CD4-positive, alpha-beta T cell treated with Interferon gamma for 1 hour (primary cell): ENCODE data around the gene ATM.
"Not testable (repeated sequence)": the region's sequence is repeated elsewhere in the genome, so short reads cannot be mapped to it uniquely, and the experiment has no call there.

Experiments used
- DNase-seq: peaks from one replicate; pipeline ENCODE4 v3.0.0-alpha.2; 2020

The ATM gene

DNA sequence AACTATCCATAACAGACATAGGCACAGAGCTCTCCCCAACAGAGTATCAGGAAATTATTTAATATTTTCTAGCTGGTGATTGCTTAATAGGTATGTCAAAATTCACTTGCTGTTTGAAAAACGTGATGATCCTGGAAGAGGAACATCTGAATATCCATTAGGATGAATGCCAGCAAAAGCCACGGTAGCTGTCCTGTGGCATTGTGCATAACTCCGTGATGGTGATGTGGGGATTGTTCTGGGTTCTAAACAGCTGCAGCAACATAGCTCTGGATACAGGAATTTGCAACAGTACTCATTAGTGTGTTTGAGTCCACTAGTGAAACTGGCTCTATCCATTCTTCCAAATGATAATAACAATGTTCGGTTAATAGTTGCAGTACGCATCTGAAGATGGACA is 165.7 kb downstream of the ATM start:
- no peak for DNase-seq

- no peak for DNase-seq
These were observed 169.5 kb downstream of the ATM start for GRCh38 chr11:108392353-108392752.

GRCh38 chr11:108393046-108393445 is 170.2 kb downstream of the ATM start:
- DNase-seq: no peak

DNA sequence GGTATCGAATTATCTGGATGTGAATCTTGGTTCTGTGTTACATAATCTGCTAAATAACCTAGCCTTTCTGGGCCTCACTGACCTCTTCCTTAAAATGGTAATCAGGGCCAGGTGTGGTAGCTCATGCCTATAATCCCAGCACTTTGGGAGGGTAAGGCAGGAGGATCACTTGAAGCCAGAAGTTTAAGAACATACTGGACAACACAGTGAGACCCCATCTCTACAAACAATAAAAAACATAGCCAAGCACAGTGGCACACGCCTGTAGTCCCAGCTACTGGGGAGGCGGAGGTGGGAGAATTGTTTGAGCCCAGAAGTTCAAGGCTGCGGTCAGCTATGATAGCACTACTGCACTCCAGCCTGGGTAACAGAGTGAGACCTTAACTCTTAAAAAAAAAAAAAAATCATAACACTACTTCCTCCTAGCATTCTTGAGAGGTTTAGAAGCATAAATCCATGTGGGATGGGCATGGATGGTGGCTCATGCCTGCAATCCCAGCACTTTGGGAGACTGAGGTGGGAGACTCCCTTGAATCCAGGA is 171.9 kb downstream of the ATM start:
- no peak for DNase-seq

DNA sequence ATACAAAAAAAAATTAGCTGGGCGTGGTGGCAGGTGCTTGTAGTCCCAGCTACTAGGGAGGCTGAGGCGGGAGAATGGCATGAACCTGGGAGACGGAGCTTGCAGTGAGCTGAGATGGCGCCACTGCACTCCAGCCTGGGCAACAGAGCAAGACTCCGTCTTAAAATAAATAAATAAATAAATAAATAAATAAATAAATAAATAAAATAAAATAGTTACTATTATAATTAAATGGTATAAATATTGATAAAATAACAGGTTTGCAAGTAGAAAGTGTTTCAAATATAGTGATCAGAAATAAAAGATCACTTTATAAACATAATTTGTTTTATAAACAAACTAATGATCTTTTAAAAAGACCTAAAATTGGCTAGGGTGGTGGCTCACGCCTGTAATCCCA is 173.8 kb downstream of the ATM start:
- DNase-seq: not testable (repeated sequence)

DNA sequence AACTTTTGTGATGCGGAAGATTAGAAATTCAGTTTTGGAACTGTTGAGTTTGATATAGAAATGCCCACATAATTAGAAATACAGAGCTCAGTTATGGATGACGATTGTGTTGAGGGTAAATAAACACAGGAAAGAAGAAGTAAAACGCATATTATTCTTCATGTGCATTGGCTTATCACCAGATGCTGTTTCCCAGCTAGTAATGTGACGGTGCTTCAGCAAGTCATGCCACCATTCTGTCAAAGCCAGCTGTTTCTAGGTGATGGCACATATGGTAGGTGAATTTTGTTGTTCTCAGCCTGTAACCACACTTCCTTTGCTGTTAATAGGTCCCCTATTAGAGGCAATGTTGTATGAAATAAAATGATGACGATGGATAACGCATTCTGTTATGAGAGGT is 175.6 kb downstream of the ATM start:
- DNase-seq: no peak

DNA sequence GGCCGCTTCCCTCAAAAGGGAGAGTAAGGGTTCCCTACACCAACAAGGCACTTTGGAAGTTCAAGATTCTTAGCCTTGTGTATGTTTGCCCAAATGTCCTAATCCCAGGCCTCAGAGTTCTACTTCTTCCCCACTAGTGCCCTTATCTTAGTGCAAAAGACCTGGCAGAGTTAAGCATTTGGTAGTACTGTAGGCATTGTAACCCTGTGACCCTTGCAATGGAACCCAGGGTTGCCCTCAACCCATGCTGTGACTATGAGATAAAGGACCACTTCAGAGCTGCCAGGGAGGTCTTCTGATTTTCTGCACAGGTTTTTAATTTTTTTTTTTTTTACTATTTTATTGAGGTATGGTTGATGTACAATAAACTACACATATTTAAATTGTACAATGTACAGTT is 179.4 kb downstream of the ATM start:
- no peak for DNase-seq

DNA sequence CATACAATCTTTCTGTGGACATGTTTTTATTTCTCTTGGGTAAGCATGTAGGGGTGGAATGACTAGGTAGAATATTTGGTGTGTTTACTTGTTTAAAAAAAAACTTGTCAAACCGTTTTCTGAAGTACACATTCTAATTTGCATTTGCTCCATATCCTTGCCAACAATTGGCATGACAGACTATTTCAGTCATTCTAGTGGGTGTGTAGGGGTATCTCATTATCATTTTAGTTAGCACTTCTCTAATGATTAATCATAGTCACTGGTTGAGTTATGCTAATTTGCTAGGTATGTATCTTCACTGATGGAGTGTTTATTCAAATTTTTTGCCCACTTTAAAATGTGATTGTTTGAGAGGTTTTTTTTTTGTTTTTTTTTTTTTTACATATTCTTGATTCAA is 180.2 kb downstream of the ATM start:
- no peak for DNase-seq

GRCh38 chr11:108405706-108406105 is 182.8 kb downstream of the ATM start:
- no peak for DNase-seq

DNA sequence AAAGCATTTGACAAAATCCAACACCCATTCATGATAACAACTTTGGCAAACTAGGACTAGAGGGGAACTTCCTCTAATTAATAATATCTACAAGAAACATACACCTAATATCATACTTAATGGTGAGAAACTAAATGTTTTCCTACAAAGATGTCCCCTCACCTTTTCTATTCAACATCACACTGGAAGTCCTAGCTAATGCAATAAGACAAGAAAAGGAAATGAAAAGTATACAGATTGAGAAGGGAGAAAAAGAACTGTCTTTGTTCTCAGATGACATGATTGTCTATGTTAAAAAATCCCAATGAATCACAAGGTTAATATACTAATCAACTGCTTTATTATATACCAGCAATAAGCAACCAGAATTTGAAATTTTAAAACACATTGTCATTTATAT is 192.1 kb downstream of the ATM start:
- DNase-seq: no peak

GRCh38 chr11:108417551-108417950 is 194.7 kb downstream of the ATM start:
- DNase-seq: peak; percentile 11
